Lower leg skin (tissue), 4 donors: ENCODE data around the gene CAPG. TPM values are rescaled to one million over a fixed set of nuclear protein-coding genes. Genes with fewer than 3 reads are reported as not detected.

Experiments
- DNase-seq, 2 donors: peaks; one replicate each; pipeline ENCODE4 v3.0.0-alpha.2; 2019; ENCODE audit warnings: low spot score in 2 of 2
- H3K4me3 ChIP-seq: fragments of 200-600 bp; sonication (generic); 2 replicates; pipeline ENCODE4 v1.5.1; 2017; ENCODE audit warnings: mild to moderate bottlenecking, low read depth; ENCODE audit not compliant: poor library complexity, severe bottlenecking
- CTCF ChIP-seq, 3 donors: fragments of 450-650 bp; IDR thresholded peaks; one replicate each; pipeline ENCODE4 v1.5.1; 2016; ENCODE audit warnings: antibody characterized with exemption in 3 of 3, mild to moderate bottlenecking in 3 of 3, moderate library complexity in 2 of 3
- POLR2A ChIP-seq, 2 donors: fragments of 450-650 bp; IDR thresholded peaks; one replicate each; pipeline ENCODE4 v1.6.1; 2016 to 2017; ENCODE audit warnings: antibody characterized with exemption in 2 of 2, mild to moderate bottlenecking in 1 of 2, moderate library complexity in 1 of 2
- WGBS, 2 donors: methylation state at CpG; one replicate each; pipeline ENCODE4 v1.1.5; 2018; 5-methylcytosine and 5-hydroxymethylcytosine counted together
- intact Hi-C: fragments of 100-400 bp; cut with DNase I; formaldehyde crosslinking; loops from one replicate; pipeline ENCODE4 v1.15.0; 2023; ENCODE audit warnings: low total_unique reads
- total RNA-seq, 4 donors: library from RNA; depleted of rRNA; stranded (reverse); fragments of >200 nt; gene quantifications; one replicate each; pipeline ENCODE4 v1.1.0, GENCODE V29; 2016

The CAPG gene
- total RNA-seq, 4 donors from 2014 or later = 177 to 272 (median 232) TPM

GRCh38 chr2:85347599-85347998 is 62.6 kb downstream of the CAPG start:
- 85 to 95% methylated on average over 3 of the region's 3 CpGs for WGBS, 2 donors
- DNase-seq = no peak
- H3K4me3 ChIP-seq = no peak overlapping the region

More at GRCh38 chr2:85347599-85347998, 62.6 kb downstream of the CAPG start:
- TF ChIP-seq CTCF (IDR thresholded peaks at IDR 0.05) (no peak), POLR2A (IDR thresholded peaks at IDR 0.05) (no peak)
- intact Hi-C loops = no loop called here

Other genes starting within 250 kb of the CAPG start
- gene TGOLN2, start 82.4 kb downstream of the CAPG start, total RNA-seq = 10 to 100 TPM; 57.3 to 90.4 (median 82.3) TPM
- 100 to 1,000 TPM in 2 of 4 donors, 10 to 100 TPM in 2; 86.2 to 121 (median 101) TPM for gene RETSAT, start 55.8 kb downstream of the CAPG start, total RNA-seq
- 10 to 100 TPM; 10.0 to 26.1 (median 23.5) TPM for gene ELMOD3, start 55.6 kb downstream of the CAPG start, total RNA-seq
- gene SH2D6, start 8.3 kb upstream of the CAPG start, total RNA-seq = not detected
- gene MAT2A, start 128.8 kb upstream of the CAPG start, total RNA-seq = 10 to 100 TPM; 71.2 to 96.4 (median 83.0) TPM
- gene GGCX, start 151.1 kb upstream of the CAPG start, total RNA-seq = 10 to 100 TPM; 15.8 to 37.1 (median 25.8) TPM
- 100 to 1,000 TPM in 2 of 4 donors, 10 to 100 TPM in 2; 88.3 to 207 (median 113) TPM for gene VAMP8, start 167.2 kb upstream of the CAPG start, total RNA-seq
- gene VAMP5, start 174.1 kb upstream of the CAPG start, total RNA-seq = 10 to 100 TPM; 10.1 to 35.6 (median 14.0) TPM
- gene RNF181, start 185.4 kb upstream of the CAPG start, total RNA-seq = 100 to 1,000 TPM in 3 of 4 donors, 10 to 100 TPM in 1; 63.1 to 114 (median 107) TPM
- 10 to 100 TPM in 2 of 4 donors, 1 to 10 TPM in 2; 5.8 to 13.7 (median 9.5) TPM for gene TMEM150A, start 192.3 kb upstream of the CAPG start, total RNA-seq
- gene C2orf68, start 201.7 kb upstream of the CAPG start, total RNA-seq = 10 to 100 TPM; 15.1 to 41.1 (median 19.0) TPM
- gene USP39, start 205.8 kb upstream of the CAPG start, total RNA-seq = 100 to 1,000 TPM in 1 of 4 donors, 10 to 100 TPM in 3; 45.6 to 160 (median 67.9) TPM